Panc1 (cell line): Measurements from ENCODE around the gene ALPL. TPM values are rescaled to one million over a fixed set of nuclear protein-coding genes. Genes with fewer than 3 reads are reported as not detected.

Source experiments
- ATAC-seq: fragments of 200-7000 bp; cut with Tn5 transposase; 2 replicates; pipeline ENCODE4 v1.9.1; 2020; ENCODE audit warnings: mild to moderate bottlenecking, moderate library complexity
- BruUV-seq: library from RNA; stranded (reverse); fragments of 400-500 nt; replicated peaks from 2 replicates; lab custom pipeline; 2021; lab: Mats Ljungman, UMichigan
- CTCF ChIA-PET: fragments of 300-600 bp; sonication (Branson Sonifier 250); formaldehyde crosslinking; loops from one replicate; lab custom pipeline; 2022; ENCODE audit warnings: antibody characterized with exemption; lab: Charles Lee
- POLR2A ChIA-PET: fragments of 300-600 bp; sonication (Branson Sonifier 250); formaldehyde crosslinking; loops from one replicate; lab custom pipeline; 2022; ENCODE audit warnings: antibody characterized with exemption; lab: Charles Lee
- DNase-seq: peaks from one replicate; pipeline ENCODE4 v3.0.0-alpha.2; 2010; ENCODE audit warnings: low read depth, low spot score
- H3K27ac ChIP-seq: 2 replicates; pipeline ENCODE4 v1.5.1; 2011; ENCODE audit warnings: mild to moderate bottlenecking, low read length, inconsistent platforms
- H3K27me3 ChIP-seq: fragments of 200-500 bp; sonication (Bioruptor generic); 2 replicates; pipeline ENCODE4 v1.6.0; 2014; ENCODE audit warnings: low read length, inconsistent platforms; ENCODE audit not compliant: control insufficient read depth, insufficient read depth
- H3K36me3 ChIP-seq: fragments of 200-500 bp; sonication (Bioruptor generic); 2 replicates; pipeline ENCODE4 v1.5.1; 2014; ENCODE audit warnings: inconsistent platforms, mild to moderate bottlenecking, low read length, moderate library complexity; ENCODE audit not compliant: control insufficient read depth, insufficient read depth
- H3K4me1 ChIP-seq: 2 replicates; pipeline ENCODE4 v1.5.1; 2011; ENCODE audit warnings: inconsistent platforms, mild to moderate bottlenecking, low read length, moderate library complexity; ENCODE audit not compliant: control insufficient read depth, insufficient read depth
- H3K4me3 ChIP-seq, 2 experiments: 2 replicates each; pipeline ENCODE4 v1.5.1; 2011 to 2012; ENCODE audit warnings: low read depth in 2 of 2, low read length in 2 of 2, mild to moderate bottlenecking in 2 of 2, inconsistent platforms in 1 of 2, moderate library complexity in 1 of 2
- H3K9me3 ChIP-seq: fragments of 200-500 bp; sonication (Bioruptor generic); 2 replicates; pipeline ENCODE4 v1.5.1; 2014; ENCODE audit warnings: low read depth, mild to moderate bottlenecking, inconsistent platforms, low read length, moderate library complexity; ENCODE audit not compliant: control insufficient read depth, insufficient read depth
- CTCF ChIP-seq: fragments of 450-650 bp; IDR thresholded peaks from 2 replicates; pipeline ENCODE4 v1.5.1; 2017; ENCODE audit warnings: mild to moderate bottlenecking
- POLR2AphosphoS5 ChIP-seq: IDR thresholded peaks from 2 replicates; pipeline ENCODE4 v1.6.1; 2012; ENCODE audit warnings: mild to moderate bottlenecking, low read depth, low read length, moderate library complexity
- REST ChIP-seq, 2 experiments: IDR thresholded peaks; 2 replicates each; pipeline ENCODE4 v1.6.1; 2011 to 2012; ENCODE audit warnings: low read depth in 2 of 2, control low read depth in 1 of 2, low read length in 1 of 2, mild to moderate bottlenecking in 1 of 2, moderate library complexity in 1 of 2; ENCODE audit not compliant: insufficient read depth in 1 of 2
- SIN3A ChIP-seq: IDR thresholded peaks from 2 replicates; pipeline ENCODE4 v1.6.1; 2012; ENCODE audit warnings: low read depth, mild to moderate bottlenecking, low read length, moderate library complexity, borderline replicate concordance; ENCODE audit not compliant: insufficient read depth
- TCF7L2 ChIP-seq: IDR thresholded peaks from 2 replicates; pipeline ENCODE4 v1.6.1; 2011; ENCODE audit warnings: mild to moderate bottlenecking, low read depth, low read length, inconsistent platforms
- in situ Hi-C: cut with HindIII; loops from 2 replicates; pipeline ENCODE4 v1.10.0; 2016; ENCODE audit warnings: low sequenced_read_pairs, low pct_unique_long_range_greater_than_20kb
- intact Hi-C: fragments of 100-400 bp; cut with micrococcal nuclease; formaldehyde crosslinking; loops from one replicate; pipeline ENCODE4 v1.10.0; 2022; ENCODE audit not compliant: unreplicated experiment
- total RNA-seq: library from RNA; stranded (reverse); gene quantifications from one replicate; pipeline ENCODE4 v1.2.1, GENCODE V29; 2021; ENCODE audit not compliant: unreplicated experiment

The ALPL gene
- total RNA-seq, 1 experiment from 2014 or later: 0.82 TPM

- DNase-seq: no peak
- CTCF ChIA-PET: no interaction called here
- in situ Hi-C loops: no loop called here
Observed at GRCh38 chr1:21617126-21617738, 108.0 kb downstream of the ALPL start.

GRCh38 chr1:21618059-21618458 lies 108.8 kb downstream of the ALPL start:
- POLR2A ChIA-PET: no interaction called here
- H3K27ac ChIP-seq: no peak overlapping the region
- no peaks in the 10 kb centered on the region for H3K36me3 ChIP-seq
- H3K4me1 ChIP-seq: no peaks in the 10 kb centered on the region; the same call in 1 of the 2 replicates
- CTCF ChIA-PET: no interaction called here
- in situ Hi-C loops: no loop called here
- BruUV-seq: no TSS peak
- no peak for ATAC-seq
- no peaks in the 10 kb centered on the region for H3K9me3 ChIP-seq
- no peak for DNase-seq
- no peak overlapping the region for H3K4me3 ChIP-seq
- TF ChIP-seq TCF7L2 (no peak), POLR2AphosphoS5 (no peak), CTCF (no peak), SIN3A (no peak), REST (IDR thresholded peaks at IDR 0.05; ENCODE audit: insufficient read depth in 1 of 2, low read depth in 2 of 2, low read length in 1 of 2) (no peak)
- intact Hi-C loops: no loop called here
- H3K27me3 ChIP-seq: no peaks in the 10 kb centered on the region

More at GRCh38 chr1:21617126-21617738, 108.0 kb downstream of the ALPL start:
- Histone ChIP-seq H3K36me3 (no peaks in the 10 kb centered on the region), H3K9me3 (no peaks in the 10 kb centered on the region), H3K4me1 (no peaks in the 10 kb centered on the region), H3K4me3 (no peak overlapping the region), H3K27ac (no peak overlapping the region), H3K27me3 (no peaks in the 10 kb centered on the region)
- no TSS peak for BruUV-seq
- POLR2A ChIA-PET: no interaction called here
- intact Hi-C loops: no loop called here
- TF ChIP-seq POLR2AphosphoS5: no peak
- TF ChIP-seq REST (IDR thresholded peaks at IDR 0.05; ENCODE audit: insufficient read depth in 1 of 2, low read depth in 2 of 2, low read length in 1 of 2): no peak
- TF ChIP-seq TCF7L2: no peak
- TF ChIP-seq SIN3A: no peak
- no peak for TF ChIP-seq CTCF
- ATAC-seq: no peak
